GM19372 (cell line): ENCODE data around the gene NOVA1.
"Not testable (repeated sequence)": the region's sequence is repeated elsewhere in the genome, so short reads cannot be mapped to it uniquely, and the experiment has no call there.

Experiments
- ATAC-seq: cut with Tn5 transposase; IDR thresholded peaks from one replicate; pipeline ENCODE4 v1.9.1; 2021; ENCODE audit warnings: mild to moderate bottlenecking, low read depth, moderate library complexity; ENCODE audit not compliant: unreplicated experiment

The NOVA1 gene

DNA sequence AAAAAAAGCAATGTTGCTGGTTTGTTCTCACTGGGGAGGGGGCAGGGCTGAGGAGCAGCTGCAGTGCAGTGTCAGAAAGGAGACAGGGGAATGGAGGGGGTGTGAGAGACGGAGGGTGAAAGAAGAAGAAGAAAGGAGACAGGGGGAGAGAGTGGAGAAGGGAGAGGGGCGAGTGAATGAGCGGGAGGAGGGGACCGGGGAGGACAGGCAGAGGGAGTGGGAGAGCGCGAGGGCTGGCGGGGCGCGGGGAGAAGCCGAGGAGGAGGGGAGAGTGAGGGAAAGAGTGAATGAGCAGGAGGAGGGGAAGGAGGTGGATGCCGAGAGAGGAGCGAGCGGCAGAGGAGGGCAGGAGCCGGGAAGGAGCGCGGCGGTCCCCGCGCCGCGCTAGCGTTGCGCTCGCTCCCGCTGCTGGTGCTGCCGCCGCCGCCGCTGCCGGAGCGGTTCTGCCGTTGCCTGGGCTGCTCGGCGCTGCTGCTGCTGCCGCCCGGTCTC is at the start of gene NOVA1:
TSS of gene NOVA1 (minus strand) at position 445 of the 492 bp plus-strand sequence. CDS start 597 bp downstream, outside the sequence.
- ATAC-seq, result no peak

DNA sequence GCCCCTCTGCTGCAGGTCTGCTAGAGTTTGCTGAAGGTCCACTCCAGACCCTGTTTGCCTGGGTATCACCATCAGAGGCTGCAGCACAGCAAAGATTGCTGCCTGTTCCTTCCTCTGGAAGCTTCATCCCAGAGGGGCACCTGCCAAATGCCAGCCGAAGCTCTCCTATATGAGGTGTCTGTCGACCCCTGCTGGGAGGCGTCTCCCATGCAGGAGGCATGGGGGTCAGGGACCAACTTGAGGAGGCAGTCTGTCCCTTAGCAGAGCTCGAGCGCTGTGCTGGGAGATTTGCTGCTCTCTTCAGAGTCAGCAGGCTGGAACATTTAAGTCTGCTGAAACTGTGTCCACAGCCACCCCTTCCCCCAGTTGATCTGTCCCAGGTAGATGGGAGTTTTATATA is 47.2 kb upstream of the NOVA1 start:
- not testable (repeated sequence) for ATAC-seq

DNA sequence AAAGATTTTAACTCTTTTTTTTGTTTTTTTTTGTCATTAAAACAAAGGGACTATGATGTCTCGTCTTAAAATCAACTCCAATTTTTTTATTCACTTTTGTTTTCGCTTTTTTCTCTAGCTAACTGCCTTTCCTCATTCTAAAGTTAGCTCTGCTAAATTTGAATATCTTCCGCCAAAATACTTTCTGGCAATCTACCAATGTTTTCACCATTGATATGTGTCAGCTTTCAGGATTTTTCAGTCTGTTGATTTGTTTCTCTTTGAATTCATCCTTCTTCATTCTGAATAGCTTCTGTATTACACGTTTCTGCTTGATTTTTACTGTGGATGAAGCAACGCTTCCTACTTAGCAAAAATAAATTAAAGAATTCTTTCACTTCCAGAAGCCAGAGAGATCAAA is 38.7 kb upstream of the NOVA1 start:
- no peak for ATAC-seq

DNA sequence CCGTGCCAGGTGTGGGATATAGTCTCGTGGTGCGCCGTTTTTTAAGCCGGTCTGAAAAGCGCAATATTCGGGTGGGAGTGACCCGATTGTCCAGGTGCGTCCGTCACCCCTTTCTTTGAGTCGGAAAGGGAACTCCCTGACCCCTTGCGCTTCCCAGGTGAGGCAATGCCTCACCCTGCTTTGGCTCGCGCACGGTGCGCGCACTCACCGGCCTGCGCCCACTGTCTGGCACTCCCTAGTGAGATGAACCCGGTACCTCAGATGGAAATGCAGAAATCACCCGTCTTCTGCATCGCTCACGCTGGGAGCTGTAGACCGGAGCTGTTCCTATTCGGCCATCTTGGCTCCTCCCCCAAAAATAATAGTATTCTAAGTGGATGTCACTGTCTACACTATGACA is 37.1 kb upstream of the NOVA1 start:
- ATAC-seq, result not testable (repeated sequence)

DNA sequence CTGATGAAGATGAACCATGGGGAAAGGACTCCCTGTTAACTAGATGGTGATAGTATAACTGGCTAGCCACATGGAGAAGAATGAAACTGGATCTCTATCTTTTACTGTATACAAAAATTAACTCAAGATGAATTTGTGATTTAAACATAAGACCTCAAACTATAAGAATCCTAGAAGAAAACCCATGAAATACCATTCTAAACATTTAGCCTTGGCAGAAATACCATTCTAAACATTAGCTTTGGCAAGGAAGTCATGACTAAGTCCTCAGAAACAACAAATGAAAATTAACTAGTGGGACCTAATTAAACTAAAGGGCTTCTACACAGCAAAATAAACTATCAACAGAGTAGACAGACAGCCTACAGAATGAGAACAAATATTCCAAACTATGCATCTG is 28.4 kb upstream of the NOVA1 start:
- no peak for ATAC-seq

DNA sequence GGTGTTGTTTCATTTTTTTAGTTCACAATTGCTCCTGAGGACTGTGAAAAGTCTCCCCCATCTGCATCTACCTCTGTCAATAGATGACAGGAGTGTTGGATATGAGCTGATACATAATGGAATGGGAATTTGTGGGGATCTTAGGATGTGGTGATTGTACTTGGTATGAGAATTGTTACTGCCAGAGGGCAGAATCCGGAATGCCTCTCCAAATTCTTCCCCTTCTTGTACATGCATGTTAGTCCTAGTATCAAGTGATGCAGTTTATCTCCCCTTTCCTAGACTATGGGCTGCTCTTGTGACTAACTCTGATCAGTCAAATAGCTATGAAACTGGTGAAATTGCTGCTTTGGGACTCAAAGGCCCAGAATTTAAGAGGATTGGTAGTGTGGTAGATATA is 24.8 kb upstream of the NOVA1 start:
- no peak for ATAC-seq

DNA sequence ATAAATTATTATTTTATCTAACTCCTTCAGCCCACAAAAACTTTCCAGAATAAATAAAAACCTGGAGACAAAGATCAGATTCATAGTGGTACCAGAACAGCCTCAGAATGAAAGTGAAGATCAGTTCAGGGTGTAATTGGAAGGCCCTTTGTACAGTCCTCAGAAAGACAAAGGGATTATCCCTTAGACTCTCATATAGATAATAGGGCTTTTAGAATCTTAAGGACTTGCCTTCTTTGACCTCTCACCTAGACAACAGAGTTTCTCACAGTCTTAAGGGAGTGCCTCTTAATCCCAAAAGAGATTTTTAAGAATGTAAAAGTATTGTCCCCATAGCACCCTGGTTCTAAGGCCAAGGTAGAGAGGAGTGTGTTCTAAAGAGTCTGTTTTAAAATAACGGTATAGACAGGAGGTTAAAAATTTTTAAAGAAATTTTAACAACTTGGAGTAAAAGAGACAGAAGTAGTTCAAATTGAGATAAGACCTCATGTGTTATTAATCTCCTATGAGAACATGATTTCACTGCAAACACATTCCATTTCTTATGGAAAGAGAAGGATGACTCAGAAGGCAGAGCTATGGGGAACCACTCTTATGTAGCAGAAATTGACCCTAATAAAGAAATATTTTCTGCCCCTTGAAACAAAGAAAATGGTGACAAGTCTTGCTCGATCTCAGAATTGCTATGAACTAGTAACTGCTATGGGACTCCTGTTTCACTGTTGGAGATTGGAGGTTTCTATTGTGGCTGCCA is 24.2 kb upstream of the NOVA1 start:
- ATAC-seq, result no peak

- no peak for ATAC-seq
Observed at GRCh38 chr14:26621364-26621763, 23.5 kb upstream of the NOVA1 start.

DNA sequence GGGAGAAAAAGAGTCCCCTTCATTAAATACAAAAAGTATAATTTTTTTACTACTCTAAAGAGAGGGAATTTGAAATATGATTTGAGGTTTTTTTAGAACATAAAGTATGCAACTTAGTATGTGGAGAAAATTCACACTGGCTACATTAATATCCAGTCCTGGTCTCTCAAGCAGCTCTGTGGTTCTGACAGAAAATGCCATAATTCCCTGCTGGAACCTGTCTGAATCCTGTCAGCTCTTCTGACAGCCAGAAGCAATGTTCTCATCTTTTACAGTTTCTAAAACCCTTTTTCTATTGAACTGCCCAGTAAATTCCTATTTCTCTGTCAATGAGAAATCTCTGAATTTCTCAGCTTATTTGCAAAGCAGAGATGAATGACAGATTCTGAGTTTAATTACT is 13.4 kb upstream of the NOVA1 start:
- no peak for ATAC-seq

- no peak for ATAC-seq
Observed at GRCh38 chr14:26606729-26607312, 9.0 kb upstream of the NOVA1 start.

DNA sequence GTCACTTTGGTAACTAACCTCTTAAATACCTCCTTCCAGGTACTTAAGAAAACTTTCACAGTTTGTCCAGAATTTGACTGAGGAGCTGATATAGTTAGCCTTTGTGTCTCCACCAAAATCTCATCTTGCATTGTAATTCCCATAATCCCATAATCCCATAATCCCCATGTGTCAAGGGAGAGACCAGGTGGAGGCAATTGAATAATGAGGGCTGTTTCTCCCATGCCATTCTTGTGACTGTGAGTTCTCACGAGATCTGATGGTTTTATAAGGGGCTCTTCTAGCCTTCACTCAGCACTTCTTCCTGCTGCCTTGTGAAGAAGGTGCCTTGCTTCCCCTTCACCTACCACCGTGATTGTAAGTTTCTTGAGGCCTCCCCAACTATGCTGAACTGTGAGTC is 7.8 kb upstream of the NOVA1 start:
- no peak for ATAC-seq

GRCh38 chr14:26602902-26603301 is 5.1 kb upstream of the NOVA1 start:
- no peak for ATAC-seq

GRCh38 chr14:26601856-26602255 is 4.0 kb upstream of the NOVA1 start:
- no peak for ATAC-seq

DNA sequence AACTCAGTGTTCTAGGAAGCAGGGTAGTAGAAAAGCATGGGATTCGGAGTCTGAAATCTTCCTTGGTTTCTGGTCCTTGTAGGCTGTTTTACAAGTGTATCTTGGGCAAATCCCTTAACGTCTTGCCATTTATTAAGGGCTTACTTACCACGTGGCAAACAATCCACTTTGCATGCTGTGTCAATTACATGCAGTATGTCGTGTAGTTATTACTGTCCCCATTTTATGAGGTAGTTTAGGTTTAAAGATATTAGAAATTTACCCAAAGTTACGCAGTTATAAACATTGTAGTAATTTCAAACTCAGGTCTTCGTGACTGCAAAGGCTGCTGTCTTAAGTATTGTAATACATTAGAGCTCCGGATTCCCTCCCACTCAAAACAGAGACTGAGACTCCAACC is 1.5 kb upstream of the NOVA1 start:
- no peak for ATAC-seq

- ATAC-seq, result no peak
Observed at GRCh38 chr14:26598672-26599131, 869 bp upstream of the NOVA1 start.

DNA sequence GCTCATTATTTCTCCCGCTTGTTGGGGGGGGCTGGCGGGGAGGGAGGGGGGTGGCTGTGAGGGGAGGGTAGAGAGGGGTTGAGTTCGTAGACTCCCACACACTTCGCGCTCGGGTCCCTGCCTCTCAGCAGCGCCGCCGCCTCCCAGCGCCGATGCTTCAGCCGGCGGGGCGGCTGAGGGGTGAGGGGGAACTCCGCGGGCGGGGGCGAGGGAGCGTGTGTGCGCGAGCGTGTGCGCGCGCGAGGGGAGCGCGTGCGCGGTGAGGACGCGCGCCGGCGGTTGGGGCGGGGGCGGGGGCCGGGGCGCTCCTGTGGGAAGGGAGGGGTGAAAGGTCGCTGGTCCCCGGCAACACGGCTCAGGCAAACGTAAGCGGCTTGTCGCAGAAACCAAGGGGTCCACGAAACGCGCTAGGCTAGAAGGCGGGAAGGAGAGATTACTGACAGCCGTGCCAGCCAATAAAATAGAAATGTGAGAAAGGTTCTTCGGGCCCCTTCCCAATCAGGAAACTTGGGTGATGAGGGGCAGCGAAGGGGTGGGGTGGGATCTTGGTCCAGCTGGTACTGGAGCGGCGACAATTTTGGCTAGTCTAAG is 343 bp upstream of the NOVA1 start:
- ATAC-seq, result no peak

DNA sequence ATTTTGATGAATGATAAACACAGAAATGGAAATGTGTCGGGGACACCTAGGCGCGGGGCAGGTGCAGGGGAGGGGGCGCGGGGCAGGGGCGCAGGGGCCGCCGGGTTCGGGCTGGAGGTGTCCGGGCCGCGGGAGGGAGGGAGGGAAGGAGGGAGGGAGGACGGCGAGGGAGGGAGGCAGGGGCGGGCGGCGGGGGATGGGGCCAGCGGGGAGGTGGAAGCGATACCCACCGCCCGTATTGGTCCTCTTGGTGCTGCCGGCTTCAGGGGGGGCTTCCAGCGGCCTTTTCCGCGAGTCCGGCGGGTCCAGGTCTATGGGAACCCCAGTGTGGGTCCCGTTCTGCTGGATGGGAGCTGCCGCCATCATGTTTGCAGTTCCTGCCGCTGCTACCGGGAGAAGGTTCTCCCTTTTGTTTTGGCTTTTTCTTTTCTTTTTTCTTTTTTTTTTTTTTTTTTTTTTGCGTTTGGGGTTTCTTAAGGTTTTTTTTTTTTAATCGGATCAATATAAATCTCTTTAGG is 703 bp downstream of the NOVA1 start:
- ATAC-seq, result no peak

GRCh38 chr14:26596543-26597061 is 1.2 kb downstream of the NOVA1 start:
- ATAC-seq, result no peak

- ATAC-seq, result no peak
Observed at GRCh38 chr14:26595926-26596542, 1.8 kb downstream of the NOVA1 start.

DNA sequence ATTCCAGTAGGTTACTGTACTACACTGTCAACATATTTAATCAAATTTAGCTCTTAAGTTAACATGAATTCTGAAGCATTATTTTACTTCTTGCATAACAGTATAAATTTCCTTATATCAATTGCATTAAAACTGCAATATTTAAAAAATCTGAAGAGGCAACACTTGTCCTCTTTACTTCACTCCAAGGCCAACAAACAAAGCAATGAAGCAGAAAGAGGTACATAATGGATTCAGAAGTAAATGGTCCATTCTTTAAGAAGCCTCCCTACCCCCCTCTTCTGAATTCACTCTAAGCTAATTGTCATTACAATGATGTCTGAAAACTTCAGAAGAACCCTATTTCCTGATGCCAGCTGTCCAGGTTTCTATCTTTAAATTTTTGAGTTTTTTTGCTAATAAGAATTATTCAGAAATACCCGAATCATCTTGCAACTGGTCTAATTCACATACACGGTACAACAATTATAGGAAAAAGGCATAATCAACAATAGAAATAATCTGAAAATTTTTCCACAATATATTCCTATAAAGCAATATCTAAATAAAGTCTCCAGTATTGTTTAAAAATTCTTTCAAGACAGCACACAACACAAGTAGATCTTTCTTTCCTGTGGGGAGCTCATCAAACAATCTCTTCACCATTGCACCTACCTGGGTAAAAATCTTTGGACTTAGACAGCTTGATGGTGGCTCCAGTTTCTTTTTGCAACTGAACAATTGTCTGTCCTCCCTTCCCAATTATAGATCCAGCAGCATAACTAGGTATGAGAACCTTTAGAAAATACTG is 2.9 kb downstream of the NOVA1 start:
- ATAC-seq, result no peak
